WI38 (cell line): ENCODE data around the gene TSPAN6.

Experiments used
- H3K4me3 ChIP-seq: 2 replicates; pipeline ENCODE4 v1.5.1; 2011; ENCODE audit warnings: low read depth, mild to moderate bottlenecking, control low read depth, low read length
- CTCF ChIP-seq: IDR thresholded peaks from 2 replicates; pipeline ENCODE4 v1.5.1; 2012; ENCODE audit warnings: low read depth, mild to moderate bottlenecking, control low read depth, low read length

Gene TSPAN6

GRCh38 chrX:100587861-100588260, 48.7 kb downstream of the TSPAN6 start:
- no peak overlapping the region for H3K4me3 ChIP-seq
- no peak for TF ChIP-seq CTCF

GRCh38 chrX:100586747-100587146, 49.9 kb downstream of the TSPAN6 start:
- no peak overlapping the region for H3K4me3 ChIP-seq
- no peak for TF ChIP-seq CTCF

- H3K4me3 ChIP-seq = no peak within 1 kb of the TSS
These were observed 52.0 kb downstream of the TSPAN6 start, which contains the start of gene TNMD for GRCh38 chrX:100584611-100585010. TNMD (plus strand) TSS chrX:100584936; CDS start chrX:100585019, 83 bp downstream.

More at GRCh38 chrX:100584611-100585010, 52.0 kb downstream of the TSPAN6 start, which contains the start of gene TNMD:
- TF ChIP-seq CTCF = no peak
